Measurements from ENCODE around the gene RIPOR3.

The RIPOR3 gene

DNA sequence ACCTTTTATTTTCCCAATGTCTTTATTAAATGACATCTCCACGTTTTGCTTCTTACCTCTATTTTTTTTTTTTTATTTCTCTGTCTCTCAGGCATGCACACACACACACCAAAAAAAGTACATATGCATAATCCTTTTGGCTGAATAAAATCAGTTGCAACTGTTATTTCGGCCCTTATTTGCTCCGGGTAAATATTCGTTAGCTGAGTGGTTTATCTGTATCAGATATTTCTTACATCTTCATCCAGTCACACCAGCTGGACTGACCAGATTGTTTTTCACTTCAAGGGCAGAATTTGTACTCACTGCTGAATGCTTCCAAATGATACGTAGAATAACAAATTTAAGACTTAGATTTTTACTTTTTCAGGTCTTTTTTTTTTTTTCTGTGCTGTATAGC is 135.7 kb downstream of the RIPOR3 start:
- DNase-seq (ENCODE audit: insufficient read length, low spot score) (no peak), FAIRE-seq (no peak)
- no peak for TF ChIP-seq CTCF (IDR thresholded peaks at IDR 0.05; ENCODE audit: insufficient read depth, missing control alignments)

DNA sequence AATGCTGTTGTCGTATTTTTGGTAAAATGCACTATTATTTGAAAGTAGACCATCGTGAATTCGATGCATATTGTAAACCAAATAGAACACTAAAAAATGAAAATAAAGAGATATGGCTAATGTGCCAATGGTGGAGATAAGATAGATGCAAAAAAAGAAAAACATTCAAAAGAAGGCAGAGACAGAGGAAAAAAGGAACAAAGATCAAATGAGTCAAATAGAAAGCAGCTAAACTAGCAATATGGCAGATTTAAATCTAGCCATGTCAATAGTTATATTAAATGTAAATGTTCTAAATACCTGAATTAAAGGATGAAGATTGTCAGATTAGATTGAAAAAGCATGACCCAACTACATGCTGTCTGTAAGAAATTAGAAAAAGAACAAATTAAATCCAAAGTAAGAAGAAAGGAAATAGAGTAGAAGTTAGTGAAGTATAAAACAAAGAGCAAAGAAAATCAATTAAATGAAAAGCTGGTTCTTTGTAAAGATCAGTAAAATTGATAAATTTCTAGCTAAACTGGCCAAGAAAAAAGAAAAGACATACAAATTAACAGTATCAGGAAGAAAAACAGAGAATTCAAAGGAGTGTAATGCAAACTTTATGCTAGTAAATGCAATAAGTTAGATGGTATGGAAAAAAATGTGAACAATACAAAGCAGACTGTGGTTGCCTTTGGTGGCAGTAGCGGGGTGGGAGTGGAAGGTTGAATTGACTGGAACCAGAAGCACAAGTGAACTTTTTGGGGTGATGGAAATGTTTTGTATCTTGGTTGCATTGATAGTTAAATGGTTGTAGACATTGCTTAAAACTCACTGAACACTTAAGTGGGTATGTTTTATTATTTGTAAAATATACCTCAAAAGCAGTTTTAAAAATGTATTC is 136.4 kb downstream of the RIPOR3 start:
- FAIRE-seq (no peak), DNase-seq (ENCODE audit: insufficient read length, low spot score) (no peak)
- no peak for TF ChIP-seq CTCF (IDR thresholded peaks at IDR 0.05; ENCODE audit: insufficient read depth, missing control alignments)

DNA sequence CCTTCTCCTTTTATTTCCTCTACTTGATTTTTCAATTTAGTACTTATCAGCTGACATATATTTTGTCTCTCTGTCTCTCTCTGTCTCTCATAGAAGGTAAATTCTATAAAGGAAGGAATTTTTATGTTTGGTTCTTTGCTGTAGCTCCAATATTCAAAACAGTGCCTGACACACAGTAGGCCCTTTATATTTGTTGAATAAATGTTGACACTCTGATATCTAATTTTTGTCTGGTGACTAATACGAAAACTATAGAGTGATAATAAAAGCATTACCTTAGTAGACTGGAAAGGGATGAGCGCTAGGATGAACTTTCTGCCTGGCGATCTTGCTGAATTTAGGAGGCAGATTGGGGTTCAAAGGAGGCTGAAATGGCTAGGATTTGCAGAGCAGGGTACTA is 138.4 kb downstream of the RIPOR3 start:
- no peak for TF ChIP-seq CTCF (IDR thresholded peaks at IDR 0.05; ENCODE audit: insufficient read depth, missing control alignments)
- FAIRE-seq (no peak), DNase-seq (ENCODE audit: insufficient read length, low spot score) (no peak)

DNA sequence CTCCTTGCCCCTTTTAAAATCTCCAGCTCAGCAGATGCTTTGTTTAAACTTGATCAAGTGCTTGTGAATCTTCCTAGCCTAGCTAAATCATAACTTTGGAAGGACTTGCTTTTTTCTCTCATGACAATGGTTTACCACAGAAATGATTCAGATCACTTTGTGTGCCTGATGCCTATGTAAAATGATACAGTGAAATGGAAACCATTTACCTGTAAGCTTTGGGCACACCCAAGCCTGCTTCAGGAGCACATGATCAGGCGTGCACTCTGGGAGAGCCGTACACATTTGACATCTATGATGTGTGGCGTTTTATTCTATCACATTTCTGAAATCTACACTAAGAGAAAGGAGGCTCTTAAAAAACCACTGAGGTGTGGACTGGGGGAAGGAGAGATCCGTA is 140.1 kb downstream of the RIPOR3 start:
- DNase-seq (ENCODE audit: insufficient read length, low spot score) (no peak), FAIRE-seq (no peak)
- TF ChIP-seq CTCF (IDR thresholded peaks at IDR 0.05; ENCODE audit: insufficient read depth, missing control alignments) = no peak

DNA sequence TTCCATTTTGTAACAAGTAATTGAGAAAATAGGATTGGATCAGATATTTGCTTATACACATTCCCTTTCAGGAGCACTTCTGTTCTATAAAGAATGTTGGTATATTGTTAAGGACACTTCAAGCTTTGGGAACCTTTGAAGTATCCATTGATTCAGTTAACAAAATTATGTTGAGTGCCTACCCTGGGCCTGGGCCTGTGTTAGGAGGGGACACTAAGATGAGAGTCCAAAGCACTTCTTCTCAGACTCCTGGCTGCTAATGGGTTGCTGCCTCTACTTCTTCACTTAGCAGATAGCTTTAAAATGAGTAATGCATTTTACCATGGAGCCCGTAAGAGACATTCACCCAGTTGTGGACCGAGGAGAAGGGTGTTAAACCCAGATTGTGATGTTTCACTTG is 140.8 kb downstream of the RIPOR3 start:
- FAIRE-seq (no peak), DNase-seq (ENCODE audit: insufficient read length, low spot score) (no peak)
- no peak for TF ChIP-seq CTCF (IDR thresholded peaks at IDR 0.05; ENCODE audit: insufficient read depth, missing control alignments)

DNA sequence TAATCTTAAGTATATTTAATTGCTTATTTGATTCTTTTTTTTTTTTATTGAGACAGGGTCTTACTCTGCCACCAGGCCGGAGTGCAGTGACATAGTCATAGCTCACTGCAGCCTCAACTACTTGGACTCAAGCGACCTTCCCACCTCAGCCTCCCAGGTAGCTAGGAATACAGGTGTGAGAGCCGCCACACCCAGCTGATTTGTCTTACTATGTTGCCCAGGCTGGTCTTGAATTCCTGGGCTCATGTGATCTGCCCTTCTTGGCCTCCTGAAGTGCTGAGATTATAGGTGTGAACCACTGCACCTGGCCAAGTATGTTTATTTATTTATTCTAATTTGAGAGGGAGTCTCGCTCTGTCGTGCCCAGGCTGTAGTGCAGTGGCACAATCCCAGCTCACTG is 142.9 kb downstream of the RIPOR3 start:
- TF ChIP-seq CTCF (IDR thresholded peaks at IDR 0.05; ENCODE audit: insufficient read depth, missing control alignments) = no peak
- no peak for FAIRE-seq

DNA sequence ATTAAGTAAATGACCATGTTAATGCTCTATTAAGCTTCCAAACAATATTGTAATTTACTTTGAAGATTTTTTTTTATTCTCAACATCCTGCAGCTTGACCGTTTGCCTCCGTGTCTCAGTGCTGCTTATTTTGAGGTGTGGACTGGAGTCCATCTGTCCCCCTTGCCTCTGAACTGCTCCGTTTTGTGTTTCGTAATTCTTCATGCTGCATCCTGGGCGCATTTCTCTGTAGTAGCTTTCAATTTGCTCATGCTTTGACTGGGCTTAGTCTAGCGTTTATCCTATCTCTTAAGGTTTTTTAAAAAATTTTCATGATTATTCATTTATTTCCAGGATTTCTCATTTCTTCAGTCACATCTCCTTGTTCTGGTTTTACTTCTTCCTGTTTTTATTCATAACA is 143.4 kb downstream of the RIPOR3 start:
- no peak for FAIRE-seq

More for the DNA sequence above, 142.9 kb downstream of the RIPOR3 start:
- DNase-seq (ENCODE audit: insufficient read length, low spot score) = no peak

More for the DNA sequence above, 143.4 kb downstream of the RIPOR3 start:
- no peak for TF ChIP-seq CTCF (IDR thresholded peaks at IDR 0.05; ENCODE audit: insufficient read depth, missing control alignments)
- DNase-seq (ENCODE audit: insufficient read length, low spot score) = no peak
